Aorta (tissue), 5 donors: ENCODE results near the gene ABCA3. TPM values are rescaled to one million over a fixed set of nuclear protein-coding genes. Genes with fewer than 3 reads are reported as not detected.
"Not testable (repeated sequence)": the region's sequence is repeated elsewhere in the genome, so short reads cannot be mapped to it uniquely, and the experiment has no call there.

Experiments
- ATAC-seq: fragments of 200-7000 bp; cut with Tn5 transposase; one replicate; pipeline ENCODE4 v1.9.1; 2022; ENCODE audit warnings: moderate library complexity; ENCODE audit not compliant: low FRiP score
- DNase-seq, 2 donors: peaks; one replicate each; pipeline ENCODE4 v3.0.0-alpha.2; 2020
- H3K27ac ChIP-seq, 2 donors: one replicate each; pipeline ENCODE4 v1.5.1; 2013; ENCODE audit warnings: low read length in 2 of 2, mild to moderate bottlenecking in 2 of 2, moderate library complexity in 2 of 2, control low read depth in 1 of 2, inconsistent platforms in 1 of 2, low read depth in 1 of 2
- H3K27me3 ChIP-seq, 2 donors: one replicate each; pipeline ENCODE4 v1.6.1; 2013; ENCODE audit warnings: control low read depth in 1 of 2, low read length in 1 of 2, mild to moderate bottlenecking in 1 of 2, moderate library complexity in 1 of 2; ENCODE audit not compliant: insufficient read depth in 2 of 2, control insufficient read depth in 1 of 2
- H3K36me3 ChIP-seq, 2 donors: one replicate each; pipeline ENCODE4 v1.6.1; 2013; ENCODE audit warnings: control low read depth in 1 of 2, low read length in 1 of 2, mild to moderate bottlenecking in 1 of 2; ENCODE audit not compliant: insufficient read depth in 2 of 2, control insufficient read depth in 1 of 2
- H3K4me1 ChIP-seq, 2 donors: one replicate each; pipeline ENCODE4 v1.6.1; 2013; ENCODE audit warnings: low read length in 2 of 2, control low read depth in 1 of 2, mild to moderate bottlenecking in 1 of 2, moderate library complexity in 1 of 2; ENCODE audit not compliant: insufficient read depth in 2 of 2, control insufficient read depth in 1 of 2
- H3K4me3 ChIP-seq, 2 donors: one replicate each; pipeline ENCODE4 v1.5.1; 2013; ENCODE audit warnings: low read length in 2 of 2, control low read depth in 1 of 2, mild to moderate bottlenecking in 1 of 2
- H3K9me3 ChIP-seq: one replicate; pipeline ENCODE4 v1.6.1; 2013; ENCODE audit warnings: mild to moderate bottlenecking, low read length; ENCODE audit not compliant: control insufficient read depth
- WGBS, 2 donors: extraction: QIAGEN DNeasy Blood & Tissue Kit; methylation state at CpG; one replicate each; pipeline ENCODE4 v1.1.7; 2013; 5-methylcytosine and 5-hydroxymethylcytosine counted together
- intact Hi-C, 2 donors: fragments of 100-400 bp; cut with DNase I; formaldehyde crosslinking; loops; one replicate each; pipeline versions ENCODE4 v1.14.2 to v1.15.0; 2022
- polyA plus RNA-seq, 2 donors: library from polyadenylated mRNA; stranded (reverse); fragments of 200-250 nt; gene quantifications; one replicate each; pipeline ENCODE4 v1.2.3, GENCODE V29; 2013
- total RNA-seq, 2 donors: library from RNA; stranded (reverse); fragmentation: NEBNext Ultra II Directional; extraction: Animal tissue kit (Norgen Biotek cat#: 25700); gene quantifications; one replicate each; pipeline ENCODE4 v1.2.1, GENCODE V29; 2021
- donor health status: healthy with polysubstance abuse.
- donor health status: Bipolar disorder and iron deficiency.
- donor health status: DM: no; HTN: no; CAD: no.
- donor health status: DM: no; HTN: no; CAD: no.
- donor health status: DM: yes; HTN: yes; CAD: no.

Gene ABCA3
- total and polyA plus RNA-seq, 4 donors, result 2.6 to 19.3 (median 9.7) TPM

- Histone ChIP-seq H3K27me3 (no peaks in the 10 kb centered on the region), H3K4me3 (no peak overlapping the region), H3K9me3 (no peaks in the 10 kb centered on the region), H3K4me1 (no peaks in the 10 kb centered on the region), H3K27ac (no peak overlapping the region), H3K36me3 (no peaks in the 10 kb centered on the region)
- no peak for ATAC-seq
- DNase-seq, result no peak
- intact Hi-C loops, result no loop called here
- 75 to 78% methylated on average over 30 of the region's 30 CpGs for WGBS, 2 donors
Measured at GRCh38 chr16:2275476-2276367, 64.8 kb downstream of the ABCA3 start.

DNA sequence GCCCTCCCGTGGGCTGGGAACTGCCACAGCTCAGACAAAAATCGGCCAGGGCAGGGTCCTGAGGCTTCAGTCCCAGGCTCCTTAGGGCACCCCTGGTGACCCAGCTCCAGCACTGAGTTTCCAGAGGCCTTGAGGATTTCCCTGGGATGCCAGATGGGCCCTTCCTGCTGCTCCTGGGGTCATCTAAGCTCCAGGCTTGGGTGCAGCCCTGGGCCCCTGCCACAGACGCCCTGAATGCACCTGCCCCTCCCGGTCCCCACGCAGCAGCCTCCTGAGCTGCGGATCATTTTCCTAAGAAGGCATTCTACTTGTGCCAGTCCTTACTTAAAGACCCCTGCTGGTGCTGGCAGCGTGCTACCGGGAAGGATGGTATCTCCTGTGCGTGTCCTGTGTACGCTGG is 66.6 kb downstream of the ABCA3 start:
- ATAC-seq, result no peak
- H3K27me3 ChIP-seq, result no peaks in the 10 kb centered on the region
- WGBS, 2 donors, result 79 to 85% methylated on average over 10 of the region's 10 CpGs
- no peak for DNase-seq
- H3K36me3 ChIP-seq, result no peaks in the 10 kb centered on the region
- intact Hi-C loops, result no loop called here
- no peaks in the 10 kb centered on the region for H3K9me3 ChIP-seq
- no peak overlapping the region for H3K4me3 ChIP-seq
- no peaks in the 10 kb centered on the region for H3K4me1 ChIP-seq
- H3K27ac ChIP-seq, result no peak overlapping the region

- H3K9me3 ChIP-seq, result no peaks in the 10 kb centered on the region
- H3K27me3 ChIP-seq, result no peaks in the 10 kb centered on the region
- no peaks in the 10 kb centered on the region for H3K4me1 ChIP-seq
- intact Hi-C loops, result no loop called here
- 78 to 83% methylated on average over 16 of the region's 16 CpGs for WGBS, 2 donors
- ATAC-seq, result no peak
- no peak for DNase-seq
- no peaks in the 10 kb centered on the region for H3K36me3 ChIP-seq
- H3K27ac ChIP-seq, result no peak overlapping the region
- no peak overlapping the region for H3K4me3 ChIP-seq
Measured at GRCh38 chr16:2273484-2273883, 67.0 kb downstream of the ABCA3 start.

DNA sequence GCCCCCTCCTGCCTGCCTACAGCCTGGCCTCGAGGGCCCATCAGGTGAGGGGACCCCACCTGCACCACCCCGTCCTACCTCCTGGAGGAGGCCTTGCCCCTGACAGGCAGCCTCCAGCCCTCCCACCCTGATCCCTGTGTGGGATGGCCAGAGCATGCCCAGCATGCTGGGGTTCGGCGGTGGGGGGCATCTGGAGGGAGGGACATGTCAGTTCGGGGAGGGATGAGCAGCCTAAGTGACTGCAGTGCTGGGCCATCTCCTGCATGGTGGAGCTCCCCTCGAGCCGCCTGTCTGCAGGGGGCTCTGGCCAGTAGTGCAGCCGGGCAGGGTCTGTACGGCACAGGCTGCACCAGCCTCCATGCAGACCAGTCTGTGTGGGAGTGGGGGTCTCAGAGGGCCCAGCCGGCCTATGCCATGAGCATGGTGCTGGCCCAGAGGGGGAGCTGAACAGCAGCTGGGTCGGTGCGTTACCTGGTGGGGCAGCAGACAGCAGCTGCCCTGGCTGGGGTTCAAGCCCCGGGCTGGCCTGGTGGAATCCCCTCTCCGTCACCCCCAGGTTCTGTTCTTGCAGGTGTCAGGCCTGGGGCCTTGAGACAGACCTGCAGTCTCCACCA is 68.6 kb downstream of the ABCA3 start:
- 86 to 88% methylated on average over 14 of the region's 14 CpGs for WGBS, 2 donors
- intact Hi-C loops, result no loop called here
- H3K27me3 ChIP-seq, result no peaks in the 10 kb centered on the region
- H3K4me1 ChIP-seq, result no peaks in the 10 kb centered on the region
- H3K36me3 ChIP-seq, result no peaks in the 10 kb centered on the region
- no peak overlapping the region for H3K4me3 ChIP-seq
- ATAC-seq, result no peak
- H3K27ac ChIP-seq, result no peak overlapping the region
- DNase-seq, result no peak
- no peaks in the 10 kb centered on the region for H3K9me3 ChIP-seq

GRCh38 chr16:2270588-2271470 is 69.7 kb downstream of the ABCA3 start:
- Histone ChIP-seq H3K27me3 (no peaks in the 10 kb centered on the region), H3K4me1 (no peaks in the 10 kb centered on the region), H3K36me3 (no peaks in the 10 kb centered on the region), H3K4me3 (no peak overlapping the region), H3K27ac (no peak overlapping the region), H3K9me3 (no peaks in the 10 kb centered on the region)
- no peak for ATAC-seq
- no peak for DNase-seq
- WGBS, 2 donors, result 79 to 83% methylated on average over 15 of the region's 15 CpGs
- intact Hi-C loops, result no loop called here

DNA sequence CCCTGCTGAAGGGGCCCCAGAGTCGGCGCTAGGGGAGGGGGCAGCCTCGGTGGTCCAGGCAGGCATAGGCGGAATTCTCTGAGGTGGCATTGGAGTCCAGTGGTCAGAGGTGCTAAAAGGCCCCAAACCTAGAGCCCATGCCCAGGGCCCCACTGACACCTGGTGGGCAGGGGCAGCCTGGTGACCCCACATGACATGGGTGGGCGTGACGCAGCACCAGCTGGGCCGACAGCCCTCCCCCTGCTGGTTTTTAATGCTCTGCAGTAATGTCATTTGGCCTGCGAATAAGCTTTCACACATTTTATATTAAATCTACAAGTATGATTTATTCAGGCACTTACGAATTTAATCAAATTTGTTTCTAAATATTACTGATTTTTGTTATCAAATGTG is 70.5 kb downstream of the ABCA3 start:
- DNase-seq (no peak), ATAC-seq (no peak)
- H3K36me3 ChIP-seq, result no peaks in the 10 kb centered on the region
- 87% methylated on average over 9 of the region's 9 CpGs for WGBS, 2 donors
- intact Hi-C loops, result no loop called here
- no peaks in the 10 kb centered on the region for H3K4me1 ChIP-seq
- no peak overlapping the region for H3K27ac ChIP-seq
- no peaks in the 10 kb centered on the region for H3K27me3 ChIP-seq
- no peak overlapping the region for H3K4me3 ChIP-seq
- no peaks in the 10 kb centered on the region for H3K9me3 ChIP-seq

GRCh38 chr16:2267913-2268666 is 72.4 kb downstream of the ABCA3 start, which contains the start of gene RNPS1:
Gene RNPS1, minus strand, starts transcription at chr16:2268126. Its CDS starts 3,483 bp downstream, at chr16:2264643.
- Histone ChIP-seq H3K4me3 (peak within 1 kb of the TSS; percentile 54 to 69), H3K27ac (peak within 1 kb of the TSS in 1 of 2 donors; percentile 86), H3K9me3 (no peaks in the 10 kb centered on the region), H3K36me3 (no peaks in the 10 kb centered on the region), H3K27me3 (no peaks in the 10 kb centered on the region), H3K4me1 (no peaks in the 10 kb centered on the region)
- 1% methylated on average over 87 to 88 of the region's 88 CpGs for WGBS, 2 donors
- intact Hi-C loops, result no loop called here
- ATAC-seq (peak; percentile 98), DNase-seq (peak; percentile 98 to 99)

DNA sequence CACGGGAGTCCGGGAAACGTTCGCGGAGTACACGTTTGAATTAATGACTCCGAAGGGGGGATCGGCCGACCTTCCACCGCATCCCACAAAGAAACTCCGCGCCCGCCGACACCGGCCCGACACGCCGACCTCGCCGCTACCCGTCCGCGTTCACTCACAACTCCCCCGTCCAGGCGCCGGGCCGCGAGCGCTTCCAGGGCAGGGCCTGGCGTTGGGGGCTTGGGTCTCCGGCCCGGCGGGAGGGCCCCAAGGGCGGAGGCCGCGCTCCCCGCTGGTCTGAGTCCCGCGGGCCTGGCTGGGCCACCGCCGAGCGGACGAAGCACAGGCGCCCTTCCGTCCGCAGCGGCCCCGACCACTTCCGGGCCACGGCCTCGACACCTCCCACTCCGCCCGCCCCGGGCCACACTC is 73.0 kb downstream of the ABCA3 start:
- DNase-seq, H3K4me1 ChIP-seq, intact Hi-C loops: not testable (repeated sequence)

More for the DNA sequence above, 73.0 kb downstream of the ABCA3 start:
- peak; percentile 89 for ATAC-seq
- Histone ChIP-seq H3K27ac (peak overlapping the region in 1 of 2 donors; percentile 86), H3K4me3 (peak overlapping the region; percentile 54 to 69)
- H3K9me3 ChIP-seq, H3K27me3 ChIP-seq, H3K36me3 ChIP-seq: not testable (repeated sequence)
- WGBS, 2 donors, result 0 to 1% methylated on average over 40 to 54 of the region's 54 CpGs
